ENCODE measurements around the gene CRYL1.

The CRYL1 gene

DNA sequence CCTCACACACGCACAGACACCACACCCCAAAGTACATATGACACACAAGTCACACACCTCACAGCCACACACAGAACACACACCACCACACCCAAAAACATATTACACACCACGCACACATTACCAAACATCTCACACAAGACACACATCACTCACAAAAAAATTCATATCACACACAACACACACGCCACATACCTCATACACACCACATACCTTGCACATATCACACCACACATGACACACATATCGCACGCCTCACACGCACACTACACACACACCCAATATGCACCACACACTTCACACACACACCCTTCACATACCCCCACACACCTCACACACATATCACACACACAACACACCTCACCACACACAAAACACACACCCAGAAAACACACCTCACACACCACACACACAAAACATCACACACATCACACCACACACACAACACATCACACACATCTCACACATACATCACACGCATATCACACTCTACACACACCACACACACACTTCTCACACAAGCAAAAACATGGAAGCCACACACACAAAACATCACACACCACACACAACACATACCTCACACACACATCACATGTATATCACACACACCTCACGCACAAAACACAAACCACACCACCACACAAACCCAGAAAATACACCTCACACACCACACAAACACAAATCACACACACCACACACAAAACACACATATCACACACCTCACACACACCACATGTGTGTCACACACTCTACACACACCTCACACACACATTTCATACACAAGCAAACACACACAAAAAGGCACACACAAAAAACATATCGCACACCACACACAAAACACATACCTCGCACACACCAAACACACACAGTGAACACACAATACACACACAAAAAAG, 132.1 kb downstream of the CRYL1 start:
- no peak for TF ChIP-seq SIN3A (IDR thresholded peaks at IDR 0.05; ENCODE audit: borderline replicate concordance, insufficient read depth, low read length)
- no peak for TF ChIP-seq POLR2AphosphoS5 (IDR thresholded peaks at IDR 0.05; ENCODE audit: low read depth, low read length)
- no peak for TF ChIP-seq REST (IDR thresholded peaks at IDR 0.05; ENCODE audit: insufficient read depth in 1 of 2, low read depth in 2 of 2, low read length in 2 of 2)
- no peak for TF ChIP-seq TAF1 (IDR thresholded peaks at IDR 0.05; ENCODE audit: borderline replicate concordance, insufficient read depth, low read length)
- TF ChIP-seq FOXP2 (optimal IDR thresholded peaks at IDR 0.05; ENCODE audit: borderline replicate concordance, extremely low read depth, extremely low read length, insufficient read depth): no peak

DNA sequence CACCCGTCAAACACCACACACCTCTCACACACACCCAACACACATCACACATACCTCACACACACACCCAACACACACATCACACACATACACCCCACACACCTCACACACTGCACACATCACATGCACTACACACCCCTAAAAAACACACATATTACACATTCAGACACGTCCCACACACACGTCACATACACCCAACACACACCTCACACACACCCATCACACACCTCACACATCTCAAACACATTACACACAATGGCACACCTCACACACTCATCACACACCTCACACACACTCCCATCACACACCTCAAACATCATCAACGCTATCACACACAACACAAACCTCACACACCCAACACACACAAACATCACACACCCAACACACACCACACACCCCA, 133.1 kb downstream of the CRYL1 start:
- TF ChIP-seq TAF1 (IDR thresholded peaks at IDR 0.05; ENCODE audit: borderline replicate concordance, insufficient read depth, low read length): no peak
- no peak for TF ChIP-seq REST (IDR thresholded peaks at IDR 0.05; ENCODE audit: insufficient read depth in 1 of 2, low read depth in 2 of 2, low read length in 2 of 2)
- TF ChIP-seq SIN3A (IDR thresholded peaks at IDR 0.05; ENCODE audit: borderline replicate concordance, insufficient read depth, low read length): no peak
- TF ChIP-seq FOXP2 (optimal IDR thresholded peaks at IDR 0.05; ENCODE audit: borderline replicate concordance, extremely low read depth, extremely low read length, insufficient read depth): no peak
- TF ChIP-seq POLR2AphosphoS5 (IDR thresholded peaks at IDR 0.05; ENCODE audit: low read depth, low read length): no peak

DNA sequence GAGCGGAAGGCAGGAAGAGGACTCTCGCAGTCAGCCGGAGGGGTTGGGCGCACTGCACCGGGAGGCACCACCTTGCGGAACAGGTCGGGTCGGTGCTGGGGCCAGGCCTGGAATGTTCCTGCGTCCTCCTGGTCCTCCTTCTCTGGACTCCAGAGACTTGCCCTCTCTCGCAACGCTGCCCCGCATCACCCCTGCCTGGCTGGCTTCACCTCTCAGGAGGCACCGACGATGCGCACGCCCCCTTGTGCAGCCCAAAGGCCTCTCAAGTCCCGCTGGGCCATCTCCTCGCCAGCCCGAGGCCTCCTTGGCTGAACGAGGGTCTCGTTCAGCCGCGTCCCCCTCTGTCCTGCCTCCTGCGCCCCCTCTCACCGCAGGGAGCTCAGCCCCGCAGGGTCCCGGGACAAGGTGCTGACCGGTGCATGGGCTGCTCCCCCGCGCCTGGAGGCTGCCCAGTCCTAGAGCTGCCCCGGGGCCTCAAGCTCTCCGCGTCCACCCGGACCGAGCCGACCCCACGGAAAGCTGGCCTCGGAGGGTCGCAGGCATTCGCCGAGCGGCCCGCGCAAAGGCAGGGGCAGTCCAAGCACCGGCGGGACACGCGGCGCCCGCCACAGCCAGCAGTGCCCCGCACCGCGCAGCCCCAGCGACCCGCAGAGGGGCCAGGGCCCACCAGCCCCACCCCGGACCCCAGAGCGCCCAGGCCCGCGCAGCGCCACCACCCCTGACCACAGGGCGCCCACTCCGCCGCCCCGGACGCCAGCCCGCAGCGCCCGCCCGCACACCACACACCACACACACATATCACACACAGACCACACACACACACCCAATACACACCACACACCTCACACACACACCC, 133.8 kb downstream of the CRYL1 start:
- no peak for TF ChIP-seq POLR2AphosphoS5 (IDR thresholded peaks at IDR 0.05; ENCODE audit: low read depth, low read length)
- no peak for TF ChIP-seq FOXP2 (optimal IDR thresholded peaks at IDR 0.05; ENCODE audit: borderline replicate concordance, extremely low read depth, extremely low read length, insufficient read depth)
- TF ChIP-seq TAF1 (IDR thresholded peaks at IDR 0.05; ENCODE audit: borderline replicate concordance, insufficient read depth, low read length): no peak

- TF ChIP-seq FOXP2 (optimal IDR thresholded peaks at IDR 0.05; ENCODE audit: borderline replicate concordance, extremely low read depth, extremely low read length, insufficient read depth): no peak
Measured at GRCh38 chr13:20390526-20391175, 135.0 kb downstream of the CRYL1 start.

- TF ChIP-seq POLR2AphosphoS5 (IDR thresholded peaks at IDR 0.05; ENCODE audit: low read depth, low read length): no peak
- no peak for TF ChIP-seq FOXP2 (optimal IDR thresholded peaks at IDR 0.05; ENCODE audit: borderline replicate concordance, extremely low read depth, extremely low read length, insufficient read depth)
- TF ChIP-seq TAF1 (IDR thresholded peaks at IDR 0.05; ENCODE audit: borderline replicate concordance, insufficient read depth, low read length): no peak
Measured at GRCh38 chr13:20389696-20390525, 135.7 kb downstream of the CRYL1 start.

DNA sequence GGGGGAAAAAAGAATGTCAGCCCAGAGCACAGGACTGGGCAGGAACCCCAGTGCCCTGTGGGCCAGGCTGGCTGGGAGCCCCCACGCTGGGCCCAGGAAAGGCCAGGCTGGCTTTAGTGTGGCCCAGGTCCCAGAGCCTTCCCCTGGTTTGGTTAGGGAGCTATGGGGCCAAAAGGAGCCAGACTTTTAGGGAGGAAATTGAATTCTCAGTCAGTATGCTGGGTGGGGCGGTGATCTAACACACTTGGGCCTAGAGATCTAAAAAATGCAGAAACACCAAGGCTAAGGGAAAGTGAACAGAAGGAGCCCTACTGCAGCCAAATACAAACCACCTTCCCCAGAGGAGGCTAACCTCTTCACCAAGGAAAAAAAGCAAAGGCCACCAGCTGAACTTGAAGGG, 137.5 kb downstream of the CRYL1 start:
- TF ChIP-seq FOXP2 (optimal IDR thresholded peaks at IDR 0.05; ENCODE audit: borderline replicate concordance, extremely low read depth, extremely low read length, insufficient read depth) (no peak), TAF1 (IDR thresholded peaks at IDR 0.05; ENCODE audit: borderline replicate concordance, insufficient read depth, low read length) (no peak), SIN3A (IDR thresholded peaks at IDR 0.05; ENCODE audit: borderline replicate concordance, insufficient read depth, low read length) (no peak), POLR2AphosphoS5 (IDR thresholded peaks at IDR 0.05; ENCODE audit: low read depth, low read length) (no peak), REST (IDR thresholded peaks at IDR 0.05; ENCODE audit: insufficient read depth in 1 of 2, low read depth in 2 of 2, low read length in 2 of 2) (no peak)
